ENCODE results near the gene NASP. TPM values are rescaled to one million over a fixed set of nuclear protein-coding genes. Genes with fewer than 3 reads are reported as not detected.

The NASP gene
- 94.0 TPM for total RNA-seq

DNA sequence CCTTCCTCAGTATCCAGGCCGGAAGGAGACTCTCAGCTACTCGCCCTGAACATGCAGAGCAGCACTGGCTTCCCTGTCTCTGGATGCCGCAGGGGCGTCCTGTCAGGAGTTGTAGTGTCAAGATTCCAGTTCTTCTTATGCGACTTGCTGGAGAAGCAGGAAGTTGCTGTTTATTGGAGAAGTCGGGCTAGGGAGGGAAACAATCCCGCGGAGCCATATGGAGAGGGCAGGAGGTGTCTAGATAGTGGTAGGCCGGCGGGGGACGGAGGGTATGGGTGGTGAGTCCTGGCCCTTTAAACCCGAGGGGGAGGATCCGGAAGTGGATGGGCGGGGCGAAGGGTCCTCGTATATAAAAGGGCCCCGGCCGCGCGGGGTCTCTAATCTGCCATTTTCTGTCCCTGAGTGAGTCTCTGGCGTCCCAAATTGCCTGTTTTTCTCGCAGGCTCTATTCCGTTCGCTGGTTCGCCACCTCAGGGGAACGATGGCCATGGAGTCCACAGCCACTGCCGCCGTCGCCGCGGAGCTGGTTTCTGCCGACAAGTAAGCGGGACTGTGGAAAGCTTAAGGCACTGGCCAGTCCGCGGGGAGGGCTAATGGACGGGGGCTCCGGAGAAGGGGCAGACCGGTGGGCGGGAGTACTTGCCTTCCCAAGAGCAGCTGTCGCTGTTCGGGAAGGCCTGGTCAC, at the start of gene NASP:
Gene NASP, plus strand, starts transcription at position 376 of the 685 bp plus-strand sequence. Its CDS starts 106 bp downstream, at position 482.
- DNase-seq (ENCODE audit: low read depth in 2 of 3, low spot score in 2 of 3), result peak; percentile 84 to 93 (median 87)

- DNase-seq (ENCODE audit: low read depth in 2 of 3, low spot score in 2 of 3), result no peak
These were observed 47.7 kb upstream of the NASP start for GRCh38 chr1:45535988-45536766.

- no peak for DNase-seq (ENCODE audit: low read depth in 2 of 3, low spot score in 2 of 3)
These were observed 47.0 kb upstream of the NASP start for GRCh38 chr1:45536886-45537285.

DNA sequence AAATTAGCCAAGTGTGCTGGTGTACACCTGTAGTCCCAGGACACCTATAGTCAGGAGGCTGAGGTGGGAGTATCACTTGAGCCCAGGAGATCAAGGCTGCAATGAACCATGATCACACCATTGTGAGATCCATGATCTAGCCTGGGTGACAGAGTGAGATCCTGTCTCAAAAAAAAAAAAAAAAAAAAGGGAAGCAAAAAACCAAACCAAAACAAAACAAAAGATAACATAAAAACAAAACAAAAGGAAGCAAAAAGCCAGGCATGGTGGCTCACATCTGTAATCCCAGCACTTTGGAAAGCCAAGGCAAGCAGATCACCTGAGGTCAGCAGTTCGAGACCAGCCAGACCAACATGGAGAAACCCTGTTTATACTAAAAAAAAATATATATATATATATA, 42.6 kb upstream of the NASP start:
- no peak for DNase-seq (ENCODE audit: low read depth in 2 of 3, low spot score in 2 of 3)

DNA sequence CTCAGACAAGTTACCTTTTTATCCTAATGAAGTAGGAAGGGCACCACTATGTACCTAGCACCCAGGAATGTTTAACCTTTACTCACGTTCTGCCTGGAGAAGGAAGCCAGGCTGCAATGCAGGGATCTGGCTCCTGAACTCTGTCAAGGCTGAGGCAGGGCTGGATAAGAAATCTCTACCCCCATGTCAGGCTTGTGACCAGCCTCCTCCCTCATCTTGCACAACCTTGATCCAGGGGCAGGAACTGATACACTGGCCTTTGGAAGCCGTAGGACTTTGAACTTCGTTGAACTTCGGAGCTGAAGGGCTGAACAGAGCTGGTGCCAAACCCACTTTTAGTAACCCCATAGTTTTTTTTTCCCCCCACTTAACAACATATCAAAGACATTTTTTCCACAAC, 41.2 kb upstream of the NASP start:
- no peak for DNase-seq (ENCODE audit: low read depth in 2 of 3, low spot score in 2 of 3)

DNA sequence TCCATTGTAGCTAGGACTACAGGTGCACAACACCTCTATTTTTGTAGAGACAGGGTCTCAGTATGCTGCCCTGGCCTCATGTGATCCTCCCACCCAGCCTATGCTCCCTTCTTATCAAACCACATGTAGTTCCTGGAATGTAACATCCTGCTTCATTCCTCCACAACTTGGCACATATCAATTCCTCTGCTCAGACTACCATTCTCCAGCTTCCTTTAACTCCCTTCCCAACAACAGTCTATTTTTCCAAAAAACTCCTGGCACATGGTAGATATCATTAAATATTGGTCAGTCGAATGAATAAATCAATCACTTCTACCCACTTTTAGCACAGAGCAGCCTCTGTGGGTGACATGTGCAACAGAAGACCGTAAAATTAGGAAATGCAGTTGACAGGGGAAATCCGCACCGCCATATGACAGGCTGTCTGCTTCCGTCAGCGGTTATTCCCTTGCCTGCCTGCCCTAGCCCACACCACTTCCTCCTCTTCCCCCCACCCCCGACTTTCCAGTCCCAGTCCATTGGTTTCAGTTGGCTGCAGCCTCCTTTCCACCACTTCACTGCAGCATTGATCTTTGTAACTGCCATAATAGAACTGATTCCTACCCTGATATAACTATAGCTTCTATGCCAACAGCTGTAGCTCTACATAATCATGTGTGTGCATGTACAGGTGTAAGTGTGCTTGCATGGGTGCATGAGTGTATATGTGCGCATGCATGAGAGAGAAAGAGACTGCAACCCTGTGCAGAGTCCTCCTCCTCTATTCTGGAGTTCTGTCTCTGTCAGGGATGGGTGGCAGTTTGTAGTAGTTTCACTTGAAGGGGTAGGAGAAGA, 40.0 kb upstream of the NASP start:
- DNase-seq (ENCODE audit: low read depth in 2 of 3, low spot score in 2 of 3), result peak; percentile 50 to 94 (median 90)

- no peak for DNase-seq (ENCODE audit: low read depth in 2 of 3, low spot score in 2 of 3)
These were observed 39.3 kb upstream of the NASP start for GRCh38 chr1:45544530-45544929.

DNA sequence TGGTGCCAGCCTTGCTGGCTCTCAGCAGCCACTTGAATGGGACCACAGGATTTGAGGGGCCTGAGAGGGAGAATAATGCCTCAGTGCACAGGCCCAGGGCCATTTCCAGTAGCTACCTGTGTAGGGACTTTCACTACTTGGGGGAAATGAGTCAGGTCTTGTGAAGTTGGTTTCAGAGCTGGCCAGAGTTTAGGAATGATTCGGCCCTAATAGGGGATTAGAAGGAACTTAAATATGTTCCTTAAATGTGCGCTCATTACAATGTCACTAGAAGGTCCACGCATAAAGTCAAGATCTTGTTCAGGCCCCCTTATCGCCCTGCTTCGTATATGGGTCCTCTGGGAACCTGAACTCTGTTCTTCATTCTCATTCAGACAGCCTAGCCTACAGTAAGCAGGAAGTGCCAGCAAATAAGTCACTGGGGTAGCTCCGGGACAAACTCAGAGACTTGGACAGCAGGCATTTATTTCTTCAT, 38.8 kb upstream of the NASP start:
- peak in 1 of 3 donors; percentile 24 for DNase-seq (ENCODE audit: low read depth in 2 of 3, low spot score in 2 of 3)

DNA sequence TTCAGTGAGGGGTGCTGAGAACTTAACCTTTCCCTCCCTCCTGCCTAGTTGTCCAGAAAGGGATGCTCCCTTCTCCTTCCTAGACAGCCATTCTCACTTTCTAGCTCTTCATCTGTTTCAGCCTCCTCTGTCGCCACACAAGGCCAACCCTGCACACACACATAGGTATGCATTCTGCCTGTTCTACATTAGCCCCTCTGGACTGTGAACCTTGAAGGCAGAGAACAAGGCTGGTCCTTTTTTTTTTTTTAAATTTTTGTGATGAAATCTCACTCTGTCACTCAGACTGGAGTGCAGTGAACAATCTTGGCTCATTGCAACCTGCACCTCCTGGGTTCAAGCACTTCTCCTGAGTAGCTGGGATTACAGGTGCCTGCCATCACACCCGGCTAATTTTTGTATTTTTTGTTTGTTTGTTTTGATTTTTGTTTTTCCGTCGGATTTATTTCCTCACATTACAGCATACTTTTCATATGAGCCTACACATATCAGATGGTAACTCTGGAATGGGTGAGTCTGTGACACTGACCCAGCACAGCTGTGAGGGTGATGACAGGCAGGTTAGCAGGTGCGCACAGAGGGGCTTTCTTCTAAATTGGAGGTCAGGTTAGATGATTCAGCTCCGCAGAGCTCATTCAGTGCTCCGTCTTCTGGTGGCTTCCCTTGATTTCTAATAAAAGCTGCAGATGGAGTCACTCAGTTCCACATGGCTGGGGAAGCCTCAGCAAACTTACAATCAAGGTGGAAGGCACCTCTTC, 38.1 kb upstream of the NASP start:
- DNase-seq (ENCODE audit: low read depth in 2 of 3, low spot score in 2 of 3), result no peak

DNA sequence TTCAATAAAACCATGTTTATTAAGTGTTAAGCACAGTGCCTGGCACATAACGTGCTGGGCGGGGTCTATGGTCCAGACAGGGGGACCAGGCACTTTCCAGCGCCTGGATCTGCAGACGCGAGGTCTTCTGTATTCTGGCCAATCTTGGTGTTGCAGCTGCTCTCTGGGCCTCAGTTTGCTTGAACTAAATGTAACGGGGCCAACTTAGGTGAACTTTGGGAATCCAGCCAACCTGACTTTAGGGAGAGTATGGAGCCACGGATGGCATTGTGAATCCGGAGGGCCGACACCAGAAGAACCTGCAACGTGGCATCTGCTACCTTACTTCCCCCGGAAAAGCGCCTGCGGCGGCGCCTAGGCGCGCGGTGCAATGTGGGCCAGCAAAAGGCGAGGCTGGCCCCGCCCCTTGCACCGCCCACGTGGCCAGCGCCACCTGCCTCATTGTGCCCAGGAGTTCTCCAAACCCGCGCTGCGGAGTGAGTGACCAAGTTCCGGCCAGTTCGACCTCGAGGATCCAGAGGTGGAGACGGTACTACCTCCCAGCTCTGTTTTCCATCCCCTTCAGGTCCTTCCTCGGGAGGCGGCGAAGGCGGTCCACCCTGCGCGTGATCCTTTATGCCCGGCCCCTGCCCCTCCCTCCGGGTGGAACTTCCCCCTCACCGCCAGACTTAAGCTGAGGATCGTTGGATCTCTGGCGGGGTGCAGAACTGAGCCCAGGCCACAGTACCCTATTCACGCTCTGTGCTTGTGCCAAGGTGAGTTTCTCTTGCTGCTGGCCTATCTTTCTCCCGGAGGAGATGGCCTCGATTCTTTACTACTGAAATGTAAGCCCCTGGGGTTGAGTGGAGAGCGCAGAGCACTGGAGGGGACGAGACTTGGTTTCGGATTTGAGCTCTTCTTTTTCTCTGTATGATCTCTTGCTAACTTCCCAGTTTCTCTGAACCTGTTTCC, 33.2 kb upstream of the NASP start, which contains the start of gene AKR1A1:
Gene AKR1A1, plus strand, starts transcription at position 426 of the 951 bp plus-strand sequence. CDS start 10,969 bp downstream, outside the sequence.
- peak; percentile 81 to 92 (median 89) for DNase-seq (ENCODE audit: low read depth in 2 of 3, low spot score in 2 of 3)

DNA sequence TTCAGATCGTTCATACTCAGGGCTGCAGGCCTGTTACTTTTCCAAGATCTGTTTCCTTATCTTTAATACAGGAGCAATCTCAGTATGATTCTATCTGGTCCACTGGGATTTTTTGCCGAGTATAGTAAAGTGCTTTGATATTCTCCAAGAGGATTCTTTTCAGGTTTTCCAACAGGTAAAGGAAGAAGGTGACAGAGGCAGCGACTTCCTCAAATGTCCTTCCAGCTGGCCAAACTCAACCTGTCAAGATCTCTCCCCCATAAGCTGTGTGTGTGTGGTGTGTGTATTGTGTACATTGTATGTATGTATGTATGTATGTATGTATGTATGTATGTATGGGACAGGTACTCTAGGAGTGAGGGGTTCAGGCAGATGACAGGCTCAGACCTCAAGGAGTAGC, 32.2 kb upstream of the NASP start:
- no peak for DNase-seq (ENCODE audit: low read depth in 2 of 3, low spot score in 2 of 3)

- no peak for DNase-seq (ENCODE audit: low read depth in 2 of 3, low spot score in 2 of 3)
These were observed 31.5 kb upstream of the NASP start for GRCh38 chr1:45552331-45552730.

DNA sequence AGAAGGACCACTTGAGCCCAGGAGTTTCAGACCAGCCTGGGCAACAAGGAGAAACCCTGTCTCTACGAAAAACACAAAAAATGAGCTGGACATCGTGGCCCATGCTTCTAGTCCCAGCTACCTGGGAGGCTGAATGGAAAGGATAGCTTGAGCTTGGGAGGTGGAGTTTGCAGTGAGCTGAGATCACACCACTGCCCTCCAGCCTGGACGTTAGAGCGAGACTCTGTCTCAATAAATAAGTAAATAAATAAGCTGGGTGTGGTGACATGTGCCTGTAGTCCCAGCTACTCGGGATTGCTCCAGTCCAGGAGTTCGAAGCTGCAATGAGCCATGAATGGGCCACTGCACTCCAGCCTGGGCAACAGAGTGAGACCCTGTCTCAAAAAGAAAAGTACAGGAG, 29.6 kb upstream of the NASP start:
- no peak for DNase-seq (ENCODE audit: low read depth in 2 of 3, low spot score in 2 of 3)

DNA sequence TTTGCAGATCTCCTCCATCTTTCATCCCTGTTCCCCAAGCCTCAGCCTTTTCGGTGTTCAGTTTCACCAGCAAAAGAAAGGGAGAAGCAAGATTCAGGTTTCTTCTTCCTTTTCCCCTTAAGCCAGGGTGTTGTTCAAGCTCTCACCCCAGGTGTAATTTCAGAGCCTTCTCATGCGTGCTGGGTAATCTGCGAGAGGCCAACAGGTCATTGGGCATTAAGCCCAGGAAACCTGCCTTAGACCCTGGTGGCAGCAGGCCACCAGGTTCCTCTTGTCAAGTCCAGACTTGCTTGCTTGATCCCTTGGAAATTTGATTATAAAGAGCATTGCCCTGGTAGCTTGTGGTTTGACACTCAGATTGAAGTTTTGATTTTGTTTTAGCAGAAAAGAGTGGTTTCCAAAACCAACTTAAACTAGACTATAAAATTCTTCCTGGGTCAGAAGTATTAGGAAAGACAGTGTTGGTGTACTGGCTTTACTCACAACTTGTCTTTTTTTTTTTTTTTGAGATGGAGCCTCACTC, 26.4 kb upstream of the NASP start:
- DNase-seq (ENCODE audit: low read depth in 2 of 3, low spot score in 2 of 3), result no peak

DNA sequence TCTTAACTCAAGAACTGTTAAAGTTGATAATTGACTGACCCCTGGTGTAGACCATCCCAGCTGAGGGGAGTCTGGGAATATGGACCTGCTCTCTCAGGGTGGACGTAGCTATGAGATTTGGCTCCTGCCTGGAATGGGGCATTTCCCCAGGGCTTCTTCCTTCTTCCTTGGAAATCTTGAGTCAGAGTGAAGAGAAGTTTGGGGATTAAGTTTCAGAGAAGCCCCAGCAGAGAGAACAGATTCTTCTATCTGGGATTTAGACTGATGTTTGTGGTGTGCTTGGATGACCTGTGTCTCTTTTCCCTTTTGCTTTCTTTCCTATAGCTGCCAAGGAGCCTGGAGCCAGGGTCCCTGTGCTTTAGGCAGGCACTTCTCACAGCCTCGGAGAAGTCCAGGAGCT, 20.0 kb upstream of the NASP start:
- no peak for DNase-seq (ENCODE audit: low read depth in 2 of 3, low spot score in 2 of 3)

- peak in 1 of 3 donors; percentile 29 for DNase-seq (ENCODE audit: low read depth in 2 of 3, low spot score in 2 of 3)
These were observed 17.1 kb upstream of the NASP start for GRCh38 chr1:45566722-45567121.

- DNase-seq (ENCODE audit: low read depth in 2 of 3, low spot score in 2 of 3), result no peak
These were observed 15.9 kb upstream of the NASP start for GRCh38 chr1:45567911-45568310.

DNA sequence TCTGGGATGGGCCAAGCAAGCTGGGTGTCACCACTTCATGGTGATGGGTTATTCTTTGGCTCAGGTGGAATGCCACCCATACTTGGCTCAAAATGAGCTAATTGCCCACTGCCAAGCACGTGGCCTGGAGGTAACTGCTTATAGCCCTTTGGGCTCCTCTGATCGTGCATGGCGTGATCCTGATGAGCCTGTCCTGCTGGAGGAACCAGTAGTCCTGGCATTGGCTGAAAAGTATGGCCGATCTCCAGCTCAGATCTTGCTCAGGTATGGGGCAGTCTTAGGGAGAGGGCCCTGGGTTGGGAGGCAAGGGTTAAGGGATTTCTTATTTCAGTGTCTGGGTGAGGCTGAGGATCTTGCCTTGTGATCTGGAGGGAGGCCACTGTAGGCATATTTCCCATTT, 15.4 kb upstream of the NASP start:
- DNase-seq (ENCODE audit: low read depth in 2 of 3, low spot score in 2 of 3), result no peak

- no peak for DNase-seq (ENCODE audit: low read depth in 2 of 3, low spot score in 2 of 3)
These were observed 14.3 kb upstream of the NASP start for GRCh38 chr1:45569571-45569961.
